ENCODE results near the gene ERC2. TPM values are rescaled to one million over a fixed set of nuclear protein-coding genes. Genes with fewer than 3 reads are reported as not detected.

ERC2 gene
- total RNA-seq, 1 donor from 2014 or later, result 0.11 TPM

GRCh38 chr3:55964491-55964985, 503.7 kb downstream of the ERC2 start:
- Histone ChIP-seq H3K9me3 (no peaks in the 10 kb centered on the region), H3K4me3 (no peak overlapping the region), H3K36me3 (no peaks in the 10 kb centered on the region), H3K4me1 (no peaks in the 10 kb centered on the region), H3K27me3 (no peaks in the 10 kb centered on the region), H3K27ac (no peak overlapping the region)
- intact Hi-C loops (cut with DNase I), result no loop called here
- TF ChIP-seq, protein P1, sequence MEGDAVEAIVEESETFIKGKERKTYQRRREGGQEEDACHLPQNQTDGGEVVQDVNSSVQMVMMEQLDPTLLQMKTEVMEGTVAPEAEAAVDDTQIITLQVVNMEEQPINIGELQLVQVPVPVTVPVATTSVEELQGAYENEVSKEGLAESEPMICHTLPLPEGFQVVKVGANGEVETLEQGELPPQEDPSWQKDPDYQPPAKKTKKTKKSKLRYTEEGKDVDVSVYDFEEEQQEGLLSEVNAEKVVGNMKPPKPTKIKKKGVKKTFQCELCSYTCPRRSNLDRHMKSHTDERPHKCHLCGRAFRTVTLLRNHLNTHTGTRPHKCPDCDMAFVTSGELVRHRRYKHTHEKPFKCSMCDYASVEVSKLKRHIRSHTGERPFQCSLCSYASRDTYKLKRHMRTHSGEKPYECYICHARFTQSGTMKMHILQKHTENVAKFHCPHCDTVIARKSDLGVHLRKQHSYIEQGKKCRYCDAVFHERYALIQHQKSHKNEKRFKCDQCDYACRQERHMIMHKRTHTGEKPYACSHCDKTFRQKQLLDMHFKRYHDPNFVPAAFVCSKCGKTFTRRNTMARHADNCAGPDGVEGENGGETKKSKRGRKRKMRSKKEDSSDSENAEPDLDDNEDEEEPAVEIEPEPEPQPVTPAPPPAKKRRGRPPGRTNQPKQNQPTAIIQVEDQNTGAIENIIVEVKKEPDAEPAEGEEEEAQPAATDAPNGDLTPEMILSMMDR (IDR thresholded peaks at IDR 0.05), result no peak
- DNase-seq (ENCODE audit: low spot score in 2 of 2), result no peak

GRCh38 chr3:55963601-55964000, 504.7 kb downstream of the ERC2 start:
- TF ChIP-seq, protein P1 (IDR thresholded peaks at IDR 0.05), result no peak
- Histone ChIP-seq H3K27me3 (no peaks in the 10 kb centered on the region), H3K4me1 (no peaks in the 10 kb centered on the region), H3K9me3 (no peaks in the 10 kb centered on the region), H3K36me3 (no peaks in the 10 kb centered on the region), H3K27ac (no peak overlapping the region), H3K4me3 (no peak overlapping the region)
- no peak for DNase-seq (ENCODE audit: low spot score in 2 of 2)
- intact Hi-C loops (cut with DNase I), result no loop called here

- Histone ChIP-seq H3K4me1 (no peaks in the 10 kb centered on the region), H3K27ac (no peak overlapping the region), H3K9me3 (no peaks in the 10 kb centered on the region), H3K4me3 (no peak overlapping the region), H3K27me3 (no peaks in the 10 kb centered on the region), H3K36me3 (no peaks in the 10 kb centered on the region)
- no peak for DNase-seq (ENCODE audit: low spot score in 2 of 2)
- TF ChIP-seq, protein P1 (IDR thresholded peaks at IDR 0.05), result no peak
- intact Hi-C loops (cut with DNase I), result no loop called here
These were observed 508.7 kb downstream of the ERC2 start for GRCh38 chr3:55959471-55960080.

- TF ChIP-seq, protein P1 (IDR thresholded peaks at IDR 0.05), result no peak
- no peaks in the 10 kb centered on the region for H3K27me3 ChIP-seq
- no peaks in the 10 kb centered on the region for H3K36me3 ChIP-seq
- no peak overlapping the region for H3K27ac ChIP-seq
- H3K4me3 ChIP-seq, result no peak overlapping the region
- no peak for DNase-seq (ENCODE audit: low spot score in 2 of 2)
- intact Hi-C loops (cut with DNase I), result no loop called here
- H3K4me1 ChIP-seq, result no peaks in the 10 kb centered on the region
- no peaks in the 10 kb centered on the region for H3K9me3 ChIP-seq
These were observed 509.7 kb downstream of the ERC2 start for GRCh38 chr3:55958605-55959004.

DNA sequence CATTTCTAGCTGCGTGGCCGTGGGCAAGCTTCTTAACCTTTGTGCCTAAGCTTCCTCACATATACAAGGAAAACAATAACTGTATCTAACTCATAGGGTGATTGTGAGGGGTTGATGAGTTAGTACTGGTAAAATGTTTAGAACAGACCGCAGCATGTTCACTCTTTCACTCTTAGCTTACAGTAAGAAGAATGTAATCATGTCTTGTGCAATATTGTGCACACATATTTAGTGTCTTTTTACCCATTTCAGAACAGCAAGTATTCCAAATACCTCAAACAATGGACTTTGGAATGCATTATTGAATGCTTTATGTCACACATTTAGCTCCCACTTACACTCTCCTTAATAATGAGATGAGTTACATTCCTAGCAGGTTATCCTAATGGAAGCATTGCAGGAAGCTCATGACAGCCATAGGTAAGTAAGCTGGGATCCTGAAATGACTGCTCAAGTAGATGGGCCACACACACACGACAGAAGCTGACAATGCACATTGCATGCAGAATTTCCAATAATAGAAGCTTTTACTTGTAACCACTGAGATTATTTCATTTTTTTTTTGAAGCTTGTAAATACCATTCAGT, 512.3 kb downstream of the ERC2 start:
- DNase-seq (ENCODE audit: low spot score in 2 of 2), result no peak
- H3K9me3 ChIP-seq, result no peaks in the 10 kb centered on the region
- intact Hi-C loops (cut with DNase I), result no loop called here
- no peaks in the 10 kb centered on the region for H3K4me1 ChIP-seq
- no peak overlapping the region for H3K27ac ChIP-seq
- no peaks in the 10 kb centered on the region for H3K27me3 ChIP-seq
- TF ChIP-seq, protein P1 (IDR thresholded peaks at IDR 0.05), result no peak
- H3K36me3 ChIP-seq, result no peaks in the 10 kb centered on the region
- H3K4me3 ChIP-seq, result no peak overlapping the region
